OCI-LY1 (cell line): Measurements from ENCODE around the gene CAPN12.

Experiments
- H2AFZ ChIP-seq: fragments of 200-600 bp; sonication (generic), shearing (Covaris generic); 2 replicates; pipeline ENCODE4 v1.6.0; 2014; ENCODE audit warnings: antibody characterized with exemption, mild to moderate bottlenecking, low read length
- H3F3A ChIP-seq: fragments of 200-600 bp; sonication (generic), shearing (Covaris generic); 2 replicates; pipeline ENCODE4 v1.6.0; 2014; ENCODE audit warnings: mild to moderate bottlenecking, antibody characterized with exemption, low read length, moderate library complexity; ENCODE audit not compliant: insufficient read depth
- H3K27ac ChIP-seq: fragments of 200-600 bp; sonication (generic); 2 replicates; pipeline ENCODE4 v1.5.1; 2014; ENCODE audit warnings: low read length, mixed run types, mild to moderate bottlenecking, low read depth; ENCODE audit not compliant: poor library complexity, severe bottlenecking
- H3K27me3 ChIP-seq: fragments of 200-600 bp; sonication (generic); 2 replicates; pipeline ENCODE4 v1.6.0; 2014; ENCODE audit warnings: antibody characterized with exemption, mild to moderate bottlenecking, low read length, moderate library complexity; ENCODE audit not compliant: insufficient read depth
- H3K36me3 ChIP-seq: fragments of 200-600 bp; sonication (generic); 2 replicates; pipeline ENCODE4 v1.6.1; 2014; ENCODE audit warnings: mild to moderate bottlenecking, antibody characterized with exemption, low read length, moderate library complexity, mixed read lengths; ENCODE audit not compliant: insufficient read depth
- H3K4me1 ChIP-seq: fragments of 200-600 bp; sonication (generic); 2 replicates; pipeline ENCODE4 v1.5.1; 2014; ENCODE audit warnings: mild to moderate bottlenecking, low read length, moderate library complexity; ENCODE audit not compliant: insufficient read depth, severe bottlenecking
- H3K4me2 ChIP-seq: fragments of 200-600 bp; sonication (generic), shearing (Covaris generic); 2 replicates; pipeline ENCODE4 v1.6.1; 2014; ENCODE audit warnings: low read length
- H3K4me3 ChIP-seq: fragments of 200-600 bp; sonication (generic); 2 replicates; pipeline ENCODE4 v1.5.1; 2014; ENCODE audit warnings: low read length, low read depth, mild to moderate bottlenecking, mixed read lengths; ENCODE audit not compliant: poor library complexity, severe bottlenecking
- H3K79me2 ChIP-seq: fragments of 200-600 bp; shearing (Covaris generic); 2 replicates; pipeline ENCODE4 v1.6.1; 2016; ENCODE audit warnings: mixed run types, low read length, mixed read lengths; ENCODE audit not compliant: insufficient read depth
- H3K9ac ChIP-seq: fragments of 200-600 bp; sonication (generic), shearing (Covaris generic); 2 replicates; pipeline ENCODE4 v1.6.1; 2014; ENCODE audit warnings: mild to moderate bottlenecking, low read length, mixed read lengths
- H3K9me2 ChIP-seq: fragments of 200-600 bp; sonication (generic), shearing (Covaris generic); 2 replicates; pipeline ENCODE4 v1.6.1; 2014; ENCODE audit warnings: low read depth, mild to moderate bottlenecking, low read length, mixed read lengths
- H3K9me3 ChIP-seq: fragments of 200-600 bp; shearing (Covaris generic); 2 replicates; pipeline ENCODE4 v1.6.1; 2014; ENCODE audit warnings: low read length, mixed read lengths
- H4K20me1 ChIP-seq: fragments of 200-600 bp; sonication (generic), shearing (Covaris generic); 2 replicates; pipeline ENCODE4 v1.6.0; 2016; ENCODE audit warnings: mild to moderate bottlenecking, low read length; ENCODE audit not compliant: insufficient read depth
- CTCF ChIP-seq: fragments of 200-600 bp; sonication (generic), shearing (Covaris generic); IDR thresholded peaks from 2 replicates; pipeline ENCODE4 v1.5.1; 2017; ENCODE audit warnings: mild to moderate bottlenecking, antibody characterized with exemption, low read length, moderate library complexity, mixed read lengths
- EZH2 ChIP-seq: fragments of 200-600 bp; sonication (generic), shearing (Covaris generic); IDR thresholded peaks from 2 replicates; pipeline ENCODE4 v1.8.0; 2017; ENCODE audit warnings: borderline replicate concordance, mixed run types, mild to moderate bottlenecking, antibody characterized with exemption, low read length, moderate library complexity, mixed read lengths

CAPN12 gene, protein sequence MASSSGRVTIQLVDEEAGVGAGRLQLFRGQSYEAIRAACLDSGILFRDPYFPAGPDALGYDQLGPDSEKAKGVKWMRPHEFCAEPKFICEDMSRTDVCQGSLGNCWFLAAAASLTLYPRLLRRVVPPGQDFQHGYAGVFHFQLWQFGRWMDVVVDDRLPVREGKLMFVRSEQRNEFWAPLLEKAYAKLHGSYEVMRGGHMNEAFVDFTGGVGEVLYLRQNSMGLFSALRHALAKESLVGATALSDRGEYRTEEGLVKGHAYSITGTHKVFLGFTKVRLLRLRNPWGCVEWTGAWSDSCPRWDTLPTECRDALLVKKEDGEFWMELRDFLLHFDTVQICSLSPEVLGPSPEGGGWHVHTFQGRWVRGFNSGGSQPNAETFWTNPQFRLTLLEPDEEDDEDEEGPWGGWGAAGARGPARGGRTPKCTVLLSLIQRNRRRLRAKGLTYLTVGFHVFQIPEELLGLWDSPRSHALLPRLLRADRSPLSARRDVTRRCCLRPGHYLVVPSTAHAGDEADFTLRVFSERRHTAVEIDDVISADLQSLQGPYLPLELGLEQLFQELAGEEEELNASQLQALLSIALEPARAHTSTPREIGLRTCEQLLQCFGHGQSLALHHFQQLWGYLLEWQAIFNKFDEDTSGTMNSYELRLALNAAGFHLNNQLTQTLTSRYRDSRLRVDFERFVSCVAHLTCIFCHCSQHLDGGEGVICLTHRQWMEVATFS

DNA sequence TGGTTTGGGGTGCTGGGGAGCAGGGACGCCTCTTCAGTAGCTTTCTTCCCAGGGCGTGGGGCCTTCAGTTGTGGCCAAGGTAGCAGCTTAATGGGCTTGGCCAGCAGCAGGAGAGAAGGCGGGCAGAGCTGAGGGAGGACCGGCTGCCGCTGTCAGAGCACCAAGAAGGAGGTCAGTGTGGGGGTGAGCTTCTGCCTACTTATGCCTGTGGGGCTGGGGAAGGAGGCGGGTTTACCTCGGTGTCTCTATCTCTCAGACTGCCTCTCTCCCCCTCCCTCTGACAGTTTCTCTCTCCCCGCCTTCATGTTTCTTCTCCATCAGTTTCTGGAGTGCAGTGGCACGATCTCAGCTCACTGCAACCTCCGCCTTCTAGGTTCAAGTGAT, at the start of gene CAPN12:
Gene CAPN12 (minus strand): TSS at position 177 of the 384 bp plus-strand sequence. CDS start 309 bp downstream, outside the sequence.
- no peak for TF ChIP-seq CTCF
- no peak for TF ChIP-seq EZH2
- no peak within 1 kb of the TSS for H3K4me3 ChIP-seq
- no peak within 1 kb of the TSS for H3K4me2 ChIP-seq
- H3K27me3 ChIP-seq = no peaks in the 10 kb centered on the region
- no peaks in the 10 kb centered on the region for H3K79me2 ChIP-seq
- H3K27ac ChIP-seq = no peak within 1 kb of the TSS
- no peaks in the 10 kb centered on the region for H4K20me1 ChIP-seq
- no peaks in the 10 kb centered on the region for H3K9me2 ChIP-seq
- no peaks in the 10 kb centered on the region for H3K36me3 ChIP-seq
- H3F3A ChIP-seq = no peaks in the 10 kb centered on the region
- no peak within 1 kb of the TSS for H2AFZ ChIP-seq
- no peak within 1 kb of the TSS for H3K9ac ChIP-seq
- no peaks in the 10 kb centered on the region for H3K9me3 ChIP-seq
- no peaks in the 10 kb centered on the region for H3K4me1 ChIP-seq

DNA sequence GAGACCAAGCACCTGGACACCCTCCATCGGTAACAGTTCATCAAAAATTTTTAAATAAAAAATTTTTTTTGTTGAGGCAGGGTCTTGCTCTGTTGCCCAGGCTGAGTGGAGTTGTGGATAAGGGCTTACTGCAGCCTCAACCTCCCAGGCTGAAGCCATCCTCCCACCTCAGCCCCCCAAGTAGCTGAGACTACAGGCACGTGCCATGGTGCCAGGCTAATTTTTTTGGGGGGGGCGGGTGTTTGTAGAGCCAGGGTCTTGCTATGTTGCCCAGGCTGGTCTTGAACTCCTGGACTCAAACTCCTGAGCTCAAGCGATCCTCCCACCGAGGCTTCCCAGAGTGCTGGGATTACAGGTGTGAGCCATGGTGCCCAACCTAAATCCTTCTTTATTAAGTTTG, 49.4 kb upstream of the CAPN12 start:
- Histone ChIP-seq H3K9me3 (no peaks in the 10 kb centered on the region), H3K36me3 (no peaks in the 10 kb centered on the region), H2AFZ (no peak overlapping the region), H3K4me1 (peaks cover 13% of the 10 kb centered on the region), H3K4me3 (no peak overlapping the region), H3F3A (no peaks in the 10 kb centered on the region), H3K79me2 (no peaks in the 10 kb centered on the region), H4K20me1 (no peaks in the 10 kb centered on the region), H3K9me2 (no peaks in the 10 kb centered on the region), H3K27ac (no peak overlapping the region), H3K4me2 (no peak overlapping the region), H3K9ac (no peak overlapping the region), H3K27me3 (no peaks in the 10 kb centered on the region)
- no peak for TF ChIP-seq CTCF
- no peak for TF ChIP-seq EZH2

DNA sequence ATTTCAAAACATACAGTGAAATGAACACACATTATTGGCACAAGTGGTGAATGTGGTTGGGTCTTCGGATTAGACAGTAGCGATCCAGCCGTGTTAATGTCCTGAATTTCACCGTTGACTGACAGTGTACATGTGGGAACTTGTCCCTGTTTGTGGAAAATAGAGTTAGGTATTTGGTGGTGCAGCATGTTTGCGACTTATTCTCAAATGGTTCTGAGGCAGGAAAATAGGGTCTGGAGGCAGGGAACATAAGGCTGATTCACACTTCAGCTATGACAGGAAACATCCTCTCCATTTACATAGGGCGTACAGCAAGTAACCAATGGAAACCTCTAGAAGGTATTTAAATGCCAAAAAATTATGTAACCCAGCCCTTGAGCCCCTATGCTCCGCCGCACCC, 48.9 kb upstream of the CAPN12 start:
- no peaks in the 10 kb centered on the region for H3K27me3 ChIP-seq
- H3K9me3 ChIP-seq = no peaks in the 10 kb centered on the region
- no peaks in the 10 kb centered on the region for H3K36me3 ChIP-seq
- H3K79me2 ChIP-seq = no peaks in the 10 kb centered on the region
- H3K9ac ChIP-seq = no peak overlapping the region; the same call in 1 of the 2 replicates
- TF ChIP-seq CTCF (no peak), EZH2 (no peak)
- H3K9me2 ChIP-seq = no peaks in the 10 kb centered on the region
- H3K4me2 ChIP-seq = peak overlapping the region; percentile 63; the same call in 1 of the 2 replicates
- no peak overlapping the region for H3K27ac ChIP-seq
- peak overlapping the region; percentile 60; the same call in 1 of the 2 replicates for H2AFZ ChIP-seq
- H3K4me1 ChIP-seq = peaks cover 13% of the 10 kb centered on the region
- H3F3A ChIP-seq = no peaks in the 10 kb centered on the region
- H4K20me1 ChIP-seq = no peaks in the 10 kb centered on the region
- H3K4me3 ChIP-seq = peak overlapping the region; percentile 51
